GM21367 (cell line): ENCODE results near the gene CRIP2.

Experiments used
- ATAC-seq: cut with Tn5 transposase; IDR thresholded peaks from one replicate; pipeline ENCODE4 v1.9.1; 2021; ENCODE audit not compliant: unreplicated experiment

The CRIP2 gene

DNA sequence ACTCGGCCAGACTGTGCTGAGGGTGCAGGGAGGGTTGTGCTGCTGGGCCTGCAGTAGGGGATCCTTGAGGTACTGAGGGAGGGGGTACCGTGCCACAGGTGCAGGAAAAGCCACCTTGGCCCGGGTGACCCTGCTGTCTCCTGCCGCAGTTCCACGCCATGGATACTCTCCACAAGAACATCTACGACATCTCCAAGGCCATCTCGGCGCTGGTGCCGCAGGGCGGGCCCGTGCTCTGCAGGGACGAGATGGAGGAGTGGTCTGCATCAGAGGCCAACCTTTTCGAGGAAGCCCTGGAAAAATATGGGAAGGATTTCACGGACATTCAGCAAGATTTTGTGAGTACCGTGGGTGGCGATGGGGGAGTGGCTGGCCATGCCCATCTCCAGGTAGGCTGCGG lies 14.0 kb upstream of the CRIP2 start:
- ATAC-seq = no peak

DNA sequence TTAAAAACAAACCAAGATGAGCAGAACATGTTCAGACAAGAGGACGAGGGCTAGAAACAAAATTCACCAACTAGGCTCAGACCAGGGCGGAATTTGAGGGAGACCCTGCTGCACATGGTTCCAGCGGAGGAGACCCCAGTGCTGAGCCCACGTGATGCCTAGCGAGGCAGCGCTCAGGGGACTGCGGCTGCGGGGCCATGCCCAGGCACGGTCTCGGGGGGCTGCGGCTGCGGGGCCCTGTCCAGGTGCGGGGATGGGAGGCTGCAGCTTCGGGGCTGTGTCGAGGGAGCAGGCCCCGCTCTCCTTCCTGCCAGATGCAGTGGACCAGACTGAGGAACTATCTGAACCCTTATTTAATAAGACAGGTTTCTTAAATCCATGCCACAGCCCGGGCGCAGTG lies 12.7 kb upstream of the CRIP2 start:
- no peak for ATAC-seq

DNA sequence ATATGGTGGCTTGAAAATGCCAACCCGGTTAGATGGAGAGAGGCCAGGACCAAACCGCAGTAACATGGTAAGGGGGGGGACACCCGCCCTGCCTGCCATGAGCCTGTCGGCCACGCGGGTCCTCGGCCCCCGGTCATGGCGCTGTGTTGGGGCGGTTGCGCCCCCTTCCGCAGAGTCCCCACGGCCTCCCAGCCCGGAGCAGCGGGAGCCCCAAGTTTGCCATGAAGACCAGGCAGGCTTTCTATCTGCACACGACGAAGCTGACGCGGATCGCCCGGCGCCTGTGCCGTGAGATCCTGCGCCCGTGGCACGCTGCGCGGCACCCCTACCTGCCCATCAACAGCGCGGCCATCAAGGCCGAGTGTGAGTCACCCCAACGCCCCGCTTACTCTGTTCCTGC lies 10.1 kb upstream of the CRIP2 start:
- ATAC-seq = no peak

DNA sequence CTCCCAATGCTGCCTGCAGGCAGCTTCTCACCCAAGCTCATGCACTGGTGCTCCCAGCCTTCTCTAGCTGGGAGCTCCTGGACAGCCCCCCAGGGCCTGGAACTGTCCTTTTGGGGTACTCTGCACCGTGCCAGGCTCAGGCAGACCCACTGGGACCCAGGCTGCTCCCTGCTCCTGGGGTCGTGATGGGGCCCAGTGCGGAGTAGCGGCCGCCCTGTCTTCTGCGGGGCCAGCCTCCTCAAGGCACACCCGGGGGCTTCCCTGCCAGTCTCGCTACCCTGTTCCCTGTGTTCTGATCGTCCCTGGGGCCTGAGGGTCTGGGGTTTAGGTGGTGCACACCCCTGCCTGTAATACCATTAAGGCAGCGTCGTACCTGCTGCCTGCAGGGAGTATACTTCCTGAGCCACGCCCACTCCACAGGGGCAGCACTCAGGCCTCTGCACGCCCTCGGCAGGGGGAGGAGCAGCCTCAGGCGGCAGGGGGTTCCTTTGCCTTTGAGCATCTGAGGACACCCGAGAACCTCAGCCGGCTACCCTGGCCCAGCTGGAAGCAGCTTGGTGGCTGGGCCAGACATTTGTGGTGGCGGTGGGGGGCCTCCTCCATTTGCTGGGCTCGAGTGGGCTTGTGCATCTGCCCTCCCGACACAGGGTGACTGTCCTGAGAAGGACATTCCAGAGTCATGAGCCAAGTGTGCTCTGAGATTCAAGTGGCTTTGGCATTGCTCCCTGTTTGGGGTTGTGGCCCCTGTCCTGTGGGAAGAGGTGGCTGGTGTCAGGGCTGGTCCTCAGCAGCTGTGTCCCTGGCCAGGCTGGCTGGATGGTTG lies 9.2 kb upstream of the CRIP2 start:
- ATAC-seq = no peak

DNA sequence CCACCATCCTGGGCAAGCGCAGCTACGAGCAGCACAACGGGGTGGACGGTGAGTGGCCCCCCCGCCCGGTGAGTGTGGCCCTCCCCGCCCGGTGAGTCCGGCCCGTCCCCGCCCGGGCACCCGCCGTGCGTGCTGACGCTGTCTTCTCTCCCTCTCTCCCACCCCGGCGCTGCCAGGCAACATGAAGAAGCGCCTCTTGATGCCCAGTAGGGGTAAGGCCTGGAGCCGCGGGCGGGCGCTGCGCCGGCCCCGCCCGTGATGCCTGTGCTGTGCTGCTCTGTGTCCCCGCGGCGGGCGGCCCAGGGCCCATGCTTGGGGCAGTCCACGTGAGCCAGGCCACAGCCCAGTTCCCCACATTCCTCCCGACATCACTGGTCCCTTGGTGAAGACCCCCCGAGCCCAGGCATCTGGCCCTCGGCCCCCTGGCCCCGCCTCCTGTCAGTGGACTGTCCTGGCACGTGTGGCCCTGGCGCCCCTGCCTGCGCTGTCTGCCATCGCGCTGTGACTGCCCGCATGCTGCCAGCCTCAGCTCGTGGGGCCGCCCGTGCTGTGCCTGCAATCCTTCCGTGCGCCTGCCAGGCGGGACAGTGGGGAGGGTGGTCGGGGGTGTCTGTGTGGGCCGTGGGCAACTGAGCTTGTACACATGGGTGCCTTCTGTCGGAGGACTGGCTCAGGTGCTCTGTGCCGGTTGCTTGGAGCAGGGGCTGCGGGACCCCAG lies 7.9 kb upstream of the CRIP2 start:
- ATAC-seq = no peak

DNA sequence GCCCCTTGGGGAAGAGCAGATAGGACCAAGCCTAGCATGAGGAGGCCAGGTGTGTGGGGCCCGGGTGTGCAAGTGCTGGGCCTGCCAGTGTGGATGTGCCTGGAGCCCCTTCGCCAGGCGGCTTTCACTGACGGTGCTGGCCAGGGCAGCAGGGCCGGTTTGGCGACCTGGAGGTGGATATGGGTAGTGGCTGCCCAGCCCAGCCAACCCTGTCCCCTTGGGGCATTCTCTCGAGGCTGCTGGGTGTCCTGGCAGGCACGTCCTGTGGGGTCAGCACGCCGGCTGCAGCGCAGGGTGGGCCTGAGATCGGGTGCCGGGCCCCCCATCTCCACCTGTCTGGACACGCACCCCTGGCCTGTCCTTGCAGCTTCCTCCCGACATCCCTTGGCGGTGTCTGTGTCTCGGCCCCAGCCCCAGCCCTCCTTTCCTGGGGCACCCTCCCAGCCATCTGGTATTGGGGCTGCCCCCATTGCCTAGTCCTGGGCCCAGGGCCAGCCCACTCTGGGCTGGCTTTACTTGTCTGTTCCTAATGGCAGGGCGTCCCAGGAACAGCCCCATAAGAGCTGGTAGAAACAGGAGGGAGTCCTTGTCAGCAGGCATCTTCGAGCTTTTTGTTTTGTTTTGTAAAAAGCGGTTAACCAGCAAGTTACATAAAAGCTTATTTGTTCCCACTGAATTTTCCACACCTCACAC lies 7.2 kb upstream of the CRIP2 start:
- ATAC-seq = no peak

DNA sequence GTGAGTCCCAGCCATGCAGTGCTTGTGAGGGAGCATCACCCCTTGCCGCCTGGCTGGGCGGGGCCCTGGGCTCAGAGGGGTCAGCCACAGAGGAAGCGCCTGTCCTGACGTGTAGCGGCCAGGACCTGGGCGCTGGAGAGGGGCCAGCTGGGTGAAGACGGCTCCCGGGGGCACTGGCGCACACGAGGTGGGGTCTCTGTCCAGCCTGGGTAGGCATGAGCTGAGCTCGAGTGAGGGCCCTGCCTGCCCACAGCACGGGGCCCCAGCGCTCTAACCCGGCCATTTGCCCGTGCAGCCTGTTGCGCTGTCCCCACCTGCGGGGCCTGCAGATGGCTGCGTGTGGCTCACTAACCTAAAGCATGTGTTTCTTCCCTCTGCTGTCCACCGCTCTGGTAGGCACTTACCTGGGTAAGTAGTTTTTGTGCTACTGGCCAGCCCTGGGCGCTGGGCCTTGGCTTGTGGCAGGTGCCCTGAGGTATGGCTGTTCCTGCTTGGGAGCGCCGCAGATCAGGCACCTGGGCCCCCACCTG lies 6.6 kb upstream of the CRIP2 start:
- no peak for ATAC-seq

DNA sequence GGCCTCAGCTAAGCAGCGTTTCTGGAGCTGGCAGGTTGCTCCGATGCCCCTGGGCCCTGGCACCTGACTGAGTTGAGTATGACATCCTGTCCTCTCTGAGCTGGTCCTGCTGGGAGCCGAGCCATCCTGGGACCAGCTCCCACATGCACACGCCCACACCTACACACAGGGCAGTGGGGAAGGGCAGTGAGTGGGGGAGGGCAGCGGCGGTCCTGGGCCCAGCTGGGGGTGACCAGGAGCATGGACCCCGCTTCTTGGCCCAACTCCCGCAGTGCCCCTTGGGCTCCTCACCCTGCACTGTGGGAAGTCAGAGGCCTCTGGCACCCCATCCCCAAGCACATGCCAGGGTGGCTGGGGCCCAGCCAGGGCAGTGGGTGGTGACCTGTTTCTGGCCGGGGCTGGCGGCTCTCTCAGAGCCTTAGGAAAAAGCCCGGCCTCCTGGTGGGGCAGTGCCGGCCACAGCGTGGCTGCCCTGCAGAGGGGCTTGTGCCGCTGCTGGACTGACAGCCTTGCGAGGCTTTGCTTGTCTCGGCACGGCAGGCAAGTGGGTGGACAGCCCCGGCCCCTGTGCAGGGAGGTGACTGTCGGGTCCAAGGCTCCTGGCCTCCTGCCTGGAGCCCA lies 5.9 kb upstream of the CRIP2 start:
- no peak for ATAC-seq

DNA sequence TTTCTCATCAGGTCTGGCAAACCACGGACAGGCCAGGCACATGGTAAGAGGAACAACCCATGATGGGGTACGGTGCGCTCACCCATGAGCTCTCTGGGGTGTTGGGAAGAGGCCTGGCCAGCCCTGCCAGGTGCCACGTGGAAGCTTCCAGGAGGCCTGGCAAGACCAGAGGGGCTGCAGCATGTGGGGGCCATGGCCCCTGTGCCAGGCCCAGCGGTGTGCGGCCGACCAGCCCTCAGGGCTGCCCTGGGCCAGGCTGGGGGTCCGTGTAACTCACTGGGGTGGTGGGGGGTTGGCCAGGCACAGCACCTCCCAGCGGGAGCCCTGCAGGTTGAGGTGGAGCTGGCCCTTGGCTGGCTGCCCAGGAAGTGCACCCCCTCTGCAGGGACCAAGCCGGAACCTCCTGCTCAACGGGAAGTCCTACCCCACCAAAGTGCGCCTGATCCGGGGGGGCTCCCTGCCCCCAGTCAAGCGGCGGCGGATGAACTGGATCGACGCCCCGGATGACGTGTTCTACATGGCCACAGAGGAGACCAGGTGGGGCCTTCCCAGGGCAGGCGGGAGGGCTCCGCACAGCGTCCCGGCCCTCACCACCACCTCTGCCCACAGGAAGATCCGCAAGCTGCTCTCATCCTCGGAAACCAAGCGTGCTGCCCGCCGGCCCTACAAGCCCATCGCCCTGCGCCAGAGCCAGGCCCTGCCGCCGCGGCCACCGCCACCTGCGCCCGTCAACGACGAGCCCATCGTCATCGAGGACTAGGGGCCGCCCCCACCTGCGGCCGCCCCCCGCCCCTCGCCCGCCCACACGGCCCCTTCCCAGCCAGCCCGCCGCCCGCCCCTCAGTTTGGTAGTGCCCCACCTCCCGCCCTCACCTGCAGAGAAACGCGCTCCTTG lies 4.9 kb upstream of the CRIP2 start:
- ATAC-seq = no peak

DNA sequence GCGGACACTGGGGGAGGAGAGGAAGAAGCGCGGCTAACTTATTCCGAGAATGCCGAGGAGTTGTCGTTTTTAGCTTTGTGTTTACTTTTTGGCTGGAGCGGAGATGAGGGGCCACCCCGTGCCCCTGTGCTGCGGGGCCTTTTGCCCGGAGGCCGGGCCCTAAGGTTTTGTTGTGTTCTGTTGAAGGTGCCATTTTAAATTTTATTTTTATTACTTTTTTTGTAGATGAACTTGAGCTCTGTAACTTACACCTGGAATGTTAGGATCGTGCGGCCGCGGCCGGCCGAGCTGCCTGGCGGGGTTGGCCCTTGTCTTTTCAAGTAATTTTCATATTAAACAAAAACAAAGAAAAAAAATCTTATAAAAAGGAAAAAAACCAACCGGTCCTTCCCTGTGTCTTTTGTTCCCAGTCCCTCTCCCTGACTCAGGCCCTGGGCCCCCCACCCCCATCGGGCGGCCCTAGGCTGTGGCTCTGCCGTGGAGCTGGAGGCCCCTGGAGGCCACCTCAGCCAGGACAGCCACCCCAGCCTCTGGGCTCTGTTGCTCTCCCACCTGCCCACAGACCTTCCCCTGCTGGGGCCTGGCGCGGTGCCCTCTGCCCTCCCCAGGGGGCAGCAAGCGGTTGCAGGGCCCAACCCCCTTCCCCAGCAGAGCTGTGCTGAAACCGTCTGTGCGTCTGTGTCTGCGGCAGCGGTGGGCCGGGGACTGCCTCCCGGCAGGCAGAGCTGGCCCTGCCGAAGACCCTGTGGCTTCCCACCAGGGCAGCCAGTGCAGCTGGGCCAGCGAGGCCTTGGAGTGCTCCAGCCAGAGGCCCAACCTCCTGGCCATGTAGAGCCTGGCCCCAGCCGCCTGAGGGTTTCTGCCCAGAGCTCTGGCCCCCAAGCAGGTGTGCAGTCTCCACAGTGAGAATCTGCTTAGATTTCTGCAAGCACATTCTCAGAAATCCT lies 4.0 kb upstream of the CRIP2 start:
- no peak for ATAC-seq

DNA sequence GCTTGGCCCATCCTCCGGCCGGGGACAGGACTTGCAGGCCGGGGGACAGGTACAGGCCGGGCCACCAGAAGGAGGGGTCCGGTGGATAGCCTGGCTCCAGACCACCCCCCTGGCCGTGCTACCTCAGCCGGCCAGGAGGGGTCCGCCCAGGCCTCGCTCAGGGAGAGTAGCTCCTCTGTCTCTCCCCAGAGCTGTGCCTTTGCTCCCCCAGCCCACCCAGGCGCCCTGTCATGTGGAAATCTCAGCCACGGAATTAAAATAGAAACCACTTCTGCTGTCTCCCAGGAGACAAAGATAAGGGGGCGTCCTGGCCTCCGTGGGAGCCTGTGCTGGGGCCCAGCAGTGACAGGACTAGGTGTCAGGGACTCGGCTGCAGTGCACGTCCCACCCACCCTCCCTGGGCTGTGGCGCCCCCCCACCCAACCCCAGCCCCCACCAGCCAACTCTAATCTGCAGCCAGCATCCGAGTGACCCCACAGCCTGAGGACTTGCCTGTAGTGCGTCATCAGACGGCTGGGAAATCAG lies 3.3 kb upstream of the CRIP2 start:
- no peak for ATAC-seq

DNA sequence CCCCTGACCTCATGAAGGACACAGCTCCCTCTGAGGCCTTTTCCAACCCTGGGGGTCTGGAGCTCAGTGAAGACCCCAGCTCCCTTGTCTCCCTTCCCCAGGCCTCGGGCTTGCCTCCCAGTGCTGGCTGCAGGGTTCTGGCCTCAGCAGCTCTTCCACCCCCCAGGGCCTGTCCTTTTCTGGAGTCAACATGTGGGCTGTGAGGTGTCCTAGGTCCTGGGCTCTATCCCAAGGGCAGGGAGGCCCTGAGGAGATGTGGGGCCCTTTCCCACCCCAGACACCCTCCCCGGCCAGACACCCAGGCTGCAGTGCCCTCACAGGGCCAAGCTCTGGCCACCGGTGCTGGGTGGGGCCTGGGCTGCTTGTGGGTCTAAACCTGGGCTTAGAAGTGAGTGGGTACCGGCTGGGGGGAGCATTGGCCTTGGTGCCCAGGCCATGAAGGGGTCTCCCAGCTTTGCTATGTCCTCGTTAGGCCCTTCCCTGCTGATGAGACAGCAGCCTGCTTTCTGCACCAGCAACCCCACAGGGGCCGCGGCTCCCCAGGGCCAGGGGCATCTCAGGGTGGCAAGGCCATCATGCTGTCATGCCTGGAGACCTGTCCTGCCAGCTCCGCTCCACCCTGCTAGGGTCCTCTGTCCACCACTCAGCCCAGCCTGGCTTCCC lies 2.7 kb upstream of the CRIP2 start:
- no peak for ATAC-seq

DNA sequence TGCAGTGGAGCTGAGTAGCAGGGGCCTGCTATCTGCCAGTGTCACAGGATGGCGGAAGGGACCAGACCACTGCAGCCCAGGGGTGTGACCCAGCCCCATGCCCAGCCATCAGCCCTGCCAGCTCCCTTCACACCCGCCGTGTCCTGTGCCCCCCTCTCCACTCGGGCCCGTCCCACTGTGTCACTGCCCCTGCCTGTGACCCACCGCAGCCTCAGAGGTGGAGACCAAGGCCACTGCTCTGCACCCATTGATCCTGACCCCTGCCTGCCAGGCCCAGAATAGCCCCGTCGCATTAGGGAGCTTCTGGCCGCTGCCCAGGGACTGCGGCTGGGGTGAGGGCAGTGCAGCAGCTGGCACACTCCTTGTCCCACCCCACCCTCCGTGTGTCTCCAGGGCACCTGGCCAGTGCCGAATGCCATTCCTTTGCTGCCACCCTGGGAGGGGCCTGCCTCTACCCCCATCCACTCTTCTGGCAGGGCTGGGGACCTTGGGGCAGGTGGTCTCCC lies 2.1 kb upstream of the CRIP2 start:
- ATAC-seq = no peak

DNA sequence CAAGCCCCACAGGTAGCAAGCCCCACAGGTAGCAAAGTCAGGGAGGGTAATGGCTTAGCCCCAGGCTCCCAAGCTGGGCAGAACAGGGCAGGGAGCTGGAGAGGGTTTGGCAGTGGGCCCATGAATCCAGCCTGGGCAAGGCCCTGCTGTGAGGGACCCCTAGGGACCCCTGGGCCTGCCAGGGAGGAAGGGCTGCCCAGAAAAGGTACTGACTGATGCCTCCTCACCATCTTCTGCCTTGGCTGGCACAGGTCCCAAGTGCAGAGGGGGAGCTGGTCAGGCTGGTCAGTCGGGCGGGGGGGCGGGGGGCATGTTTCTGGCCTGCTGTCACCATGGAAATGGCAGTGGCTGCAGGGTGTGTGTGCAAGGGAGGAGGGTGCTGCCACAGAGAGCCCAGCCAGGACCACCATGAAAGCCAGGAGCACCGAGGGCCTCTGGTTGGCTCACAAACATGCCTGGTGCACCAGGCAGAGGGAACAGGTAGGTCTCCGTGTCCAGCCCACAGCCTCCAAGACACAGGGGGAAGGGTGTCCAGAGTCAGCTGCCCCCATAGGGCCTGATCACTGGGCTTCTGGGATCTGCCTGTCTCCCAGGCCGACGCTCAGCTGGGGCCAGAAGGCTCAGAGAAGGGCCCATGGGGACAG lies 1.5 kb upstream of the CRIP2 start:
- no peak for ATAC-seq

DNA sequence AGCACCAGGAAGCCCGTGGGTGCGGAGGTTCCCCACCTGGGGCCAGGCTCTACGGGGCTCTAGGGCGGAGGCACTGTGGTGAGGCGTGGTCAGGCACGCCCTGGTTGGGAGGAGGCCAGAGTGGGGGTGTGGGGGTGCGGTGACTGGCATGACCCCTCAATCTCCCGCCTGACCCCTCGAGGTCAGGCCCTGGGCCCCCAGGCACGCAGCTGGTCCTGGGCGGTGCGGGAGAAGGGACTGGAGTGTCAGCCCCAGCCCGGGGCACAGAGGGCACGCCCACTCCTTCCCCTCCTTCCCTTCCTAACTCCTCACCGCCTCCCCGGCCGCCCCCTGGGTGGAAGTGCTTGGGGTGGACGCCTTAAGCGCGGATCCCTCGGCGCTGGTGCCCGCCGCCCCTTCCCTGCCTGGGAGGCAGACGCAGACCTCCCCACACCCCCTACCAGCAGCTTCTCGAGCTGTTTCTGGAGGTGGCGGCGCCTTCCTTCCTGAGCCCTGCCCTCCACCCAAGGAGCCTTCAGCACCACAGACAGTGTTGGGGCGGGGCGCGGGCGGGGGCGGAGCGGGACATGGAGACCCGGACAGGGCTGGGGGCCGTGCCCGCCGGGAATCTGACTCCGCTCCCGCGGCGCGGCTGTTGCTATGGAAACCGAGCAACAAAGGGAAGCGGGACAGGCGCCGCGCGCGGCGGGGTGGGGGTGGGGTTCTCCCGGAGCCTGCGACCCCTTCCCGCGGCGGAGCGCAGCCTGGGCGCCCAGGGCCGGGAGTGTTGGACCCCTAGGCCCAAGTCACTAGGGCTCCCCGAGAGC lies 741 bp upstream of the CRIP2 start:
- no peak for ATAC-seq

DNA sequence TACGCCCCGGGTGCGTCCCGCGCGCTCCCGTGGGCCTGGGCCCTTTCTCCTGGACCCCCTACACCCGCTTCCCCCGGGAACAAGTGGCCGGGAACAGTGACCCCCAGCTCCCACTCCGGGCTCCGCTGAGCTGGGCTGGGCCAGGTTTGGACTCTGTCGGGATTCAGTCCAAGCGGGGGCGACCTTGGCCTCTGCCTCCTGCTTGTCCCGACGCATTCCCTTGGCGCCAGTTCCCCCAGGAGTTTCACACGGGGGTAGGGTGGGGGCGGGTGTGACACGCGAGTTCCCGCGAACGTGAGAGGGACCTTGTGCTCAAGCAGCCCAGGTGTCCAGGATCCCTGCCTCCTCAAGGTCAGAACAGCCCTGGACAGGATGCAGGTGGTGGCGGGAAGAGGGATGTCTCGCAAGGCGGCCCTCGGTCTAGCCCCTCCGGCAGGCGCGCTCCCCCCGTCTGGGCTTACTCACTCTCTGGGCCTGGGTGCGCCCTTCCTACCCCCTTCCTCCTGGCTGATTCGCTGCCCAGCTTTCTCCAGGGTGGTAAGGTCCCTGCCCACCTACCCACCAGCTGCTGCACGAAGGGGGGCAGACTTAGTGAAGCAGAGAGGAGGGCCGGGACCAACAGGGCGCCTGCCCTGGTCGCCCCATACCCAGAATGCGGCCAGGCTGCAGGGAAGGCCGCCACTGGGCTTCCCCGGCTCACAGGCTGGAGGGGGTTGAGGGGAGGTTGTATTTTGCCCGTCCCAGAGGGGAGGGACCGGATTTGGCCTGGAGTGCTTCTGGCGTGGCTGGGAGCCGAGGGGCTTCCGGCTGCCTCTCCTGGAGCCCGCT lies 862 bp downstream of the CRIP2 start:
- ATAC-seq = no peak
